ENCODE results near the gene S100A10. TPM values are rescaled to one million over a fixed set of nuclear protein-coding genes. Genes with fewer than 3 reads are reported as not detected.

S100A10 gene
- total and polyA plus RNA-seq, 2 donors from 2014 or later, result 467 to 500 TPM

- FAIRE-seq, result no peak
Measured at GRCh38 chr1:152022474-152022873, 28.8 kb upstream of the S100A10 start.

GRCh38 chr1:152021569-152021968 lies 27.9 kb upstream of the S100A10 start:
- DNase-seq, result no peak
- intact Hi-C loops (cut with DNase I), result no loop called here
- no peak for FAIRE-seq

More at GRCh38 chr1:152022474-152022873, 28.8 kb upstream of the S100A10 start:
- TF ChIP-seq CTCF (IDR thresholded peaks at IDR 0.05; ENCODE audit: borderline replicate concordance, extremely low read depth, insufficient read depth), result no peak
- H3K9ac ChIP-seq (ENCODE audit: low read length in 3 of 3), result no peak overlapping the region
- no peaks in the 10 kb centered on the region for H3K27me3 ChIP-seq (ENCODE audit: control insufficient read depth, insufficient read depth, low read length)
- H3K9me3 ChIP-seq (ENCODE audit: control insufficient read depth in 2 of 3, insufficient read depth in 1 of 3, low read length in 3 of 3), result no peaks in the 10 kb centered on the region
- intact Hi-C loops (cut with DNase I), result no loop called here
- no peak overlapping the region for H3K4me3 ChIP-seq (ENCODE audit: low read length in 3 of 3)
- no peaks in the 10 kb centered on the region for H3K4me1 ChIP-seq (ENCODE audit: control insufficient read depth in 2 of 3, insufficient read depth in 2 of 3, low read depth in 1 of 3, low read length in 3 of 3)
- DNase-seq, result peak in 1 of 5 donors; percentile 18
- H3K36me3 ChIP-seq (ENCODE audit: control insufficient read depth in 2 of 3, insufficient read depth in 3 of 3, low read length in 3 of 3), result no peaks in the 10 kb centered on the region
- H3K27ac ChIP-seq (ENCODE audit: low read depth in 2 of 2, low read length in 2 of 2), result no peak overlapping the region

GRCh38 chr1:152020849-152021248 lies 27.2 kb upstream of the S100A10 start:
- FAIRE-seq, result no peak
- Histone ChIP-seq H3K9ac (ENCODE audit: low read length in 3 of 3) (no peak overlapping the region), H3K36me3 (ENCODE audit: control insufficient read depth in 2 of 3, insufficient read depth in 3 of 3, low read length in 3 of 3) (no peaks in the 10 kb centered on the region), H3K9me3 (ENCODE audit: control insufficient read depth in 2 of 3, insufficient read depth in 1 of 3, low read length in 3 of 3) (no peaks in the 10 kb centered on the region), H3K4me3 (ENCODE audit: low read length in 3 of 3) (no peak overlapping the region), H3K27ac (ENCODE audit: low read depth in 2 of 2, low read length in 2 of 2) (no peak overlapping the region), H3K4me1 (ENCODE audit: control insufficient read depth in 2 of 3, insufficient read depth in 2 of 3, low read depth in 1 of 3, low read length in 3 of 3) (no peaks in the 10 kb centered on the region), H3K27me3 (ENCODE audit: control insufficient read depth, insufficient read depth, low read length) (no peaks in the 10 kb centered on the region)
- no peak for TF ChIP-seq CTCF (IDR thresholded peaks at IDR 0.05; ENCODE audit: borderline replicate concordance, extremely low read depth, insufficient read depth)
- intact Hi-C loops (cut with DNase I), result no loop called here
- DNase-seq, result no peak

More at GRCh38 chr1:152021569-152021968, 27.9 kb upstream of the S100A10 start:
- Histone ChIP-seq H3K27ac (ENCODE audit: low read depth in 2 of 2, low read length in 2 of 2) (no peak overlapping the region), H3K9me3 (ENCODE audit: control insufficient read depth in 2 of 3, insufficient read depth in 1 of 3, low read length in 3 of 3) (no peaks in the 10 kb centered on the region), H3K4me3 (ENCODE audit: low read length in 3 of 3) (no peak overlapping the region), H3K36me3 (ENCODE audit: control insufficient read depth in 2 of 3, insufficient read depth in 3 of 3, low read length in 3 of 3) (no peaks in the 10 kb centered on the region), H3K4me1 (ENCODE audit: control insufficient read depth in 2 of 3, insufficient read depth in 2 of 3, low read depth in 1 of 3, low read length in 3 of 3) (no peaks in the 10 kb centered on the region), H3K9ac (ENCODE audit: low read length in 3 of 3) (no peak overlapping the region), H3K27me3 (ENCODE audit: control insufficient read depth, insufficient read depth, low read length) (no peaks in the 10 kb centered on the region)
- no peak for TF ChIP-seq CTCF (IDR thresholded peaks at IDR 0.05; ENCODE audit: borderline replicate concordance, extremely low read depth, insufficient read depth)

GRCh38 chr1:152018537-152018936 lies 24.9 kb upstream of the S100A10 start:
- H3K27me3 ChIP-seq (ENCODE audit: control insufficient read depth, insufficient read depth, low read length), result no peaks in the 10 kb centered on the region
- no peaks in the 10 kb centered on the region for H3K9me3 ChIP-seq (ENCODE audit: control insufficient read depth in 2 of 3, insufficient read depth in 1 of 3, low read length in 3 of 3)
- H3K4me1 ChIP-seq (ENCODE audit: control insufficient read depth in 2 of 3, insufficient read depth in 2 of 3, low read depth in 1 of 3, low read length in 3 of 3), result no peaks in the 10 kb centered on the region
- no peak overlapping the region for H3K9ac ChIP-seq (ENCODE audit: low read length in 3 of 3)
- intact Hi-C loops (cut with DNase I), result no loop called here
- no peak for DNase-seq
- no peaks in the 10 kb centered on the region for H3K36me3 ChIP-seq (ENCODE audit: control insufficient read depth in 2 of 3, insufficient read depth in 3 of 3, low read length in 3 of 3)
- H3K4me3 ChIP-seq (ENCODE audit: low read length in 3 of 3), result no peak overlapping the region
- peak; percentile 10 for TF ChIP-seq CTCF (IDR thresholded peaks at IDR 0.05; ENCODE audit: borderline replicate concordance, extremely low read depth, insufficient read depth)
- FAIRE-seq, result no peak
- no peak overlapping the region for H3K27ac ChIP-seq (ENCODE audit: low read depth in 2 of 2, low read length in 2 of 2)

Data from kidney (tissue), 14 donors.